Esophagus squamous epithelium (tissue), 4 donors: ENCODE results near the gene SHLD1.

Experiments used
- POLR2A ChIP-seq, 4 donors: fragments of 450-650 bp; IDR thresholded peaks; one replicate each; pipeline ENCODE4 v1.6.1; 2017; ENCODE audit warnings: antibody characterized with exemption in 4 of 4, mild to moderate bottlenecking in 4 of 4, moderate library complexity in 3 of 4
- TF ChIP-seq, protein P1 (sequence below), 6 experiments: fragments of 450-650 bp in 4 of 6; fragments of 200-600 bp in 2 of 6; sonication (generic) in 2 of 6; IDR thresholded peaks; one replicate each; pipeline ENCODE4 v1.5.1; 2016 to 2019; ENCODE audit warnings: antibody characterized with exemption in 6 of 6, mild to moderate bottlenecking in 4 of 6, moderate library complexity in 4 of 6

DNA sequence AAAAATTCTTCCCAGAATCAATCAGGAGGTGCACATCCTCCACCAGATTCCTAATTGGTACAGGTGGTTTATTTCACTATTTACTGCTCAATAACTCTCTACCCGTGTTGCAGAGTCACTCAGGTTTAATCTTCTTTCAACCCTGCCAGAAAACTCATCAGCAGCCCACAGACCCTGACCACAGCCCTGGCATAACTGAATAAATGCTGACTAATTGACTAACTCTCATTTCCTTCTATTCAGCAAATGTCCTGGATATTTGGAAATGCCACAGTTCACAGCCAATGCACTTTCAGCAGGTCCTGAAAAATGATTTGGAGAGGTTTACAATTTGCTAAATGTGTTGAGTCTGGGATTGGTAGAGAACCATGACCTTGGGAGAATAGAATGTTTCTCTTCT, 137.8 kb downstream of the SHLD1 start:
- TF ChIP-seq, protein P1, sequence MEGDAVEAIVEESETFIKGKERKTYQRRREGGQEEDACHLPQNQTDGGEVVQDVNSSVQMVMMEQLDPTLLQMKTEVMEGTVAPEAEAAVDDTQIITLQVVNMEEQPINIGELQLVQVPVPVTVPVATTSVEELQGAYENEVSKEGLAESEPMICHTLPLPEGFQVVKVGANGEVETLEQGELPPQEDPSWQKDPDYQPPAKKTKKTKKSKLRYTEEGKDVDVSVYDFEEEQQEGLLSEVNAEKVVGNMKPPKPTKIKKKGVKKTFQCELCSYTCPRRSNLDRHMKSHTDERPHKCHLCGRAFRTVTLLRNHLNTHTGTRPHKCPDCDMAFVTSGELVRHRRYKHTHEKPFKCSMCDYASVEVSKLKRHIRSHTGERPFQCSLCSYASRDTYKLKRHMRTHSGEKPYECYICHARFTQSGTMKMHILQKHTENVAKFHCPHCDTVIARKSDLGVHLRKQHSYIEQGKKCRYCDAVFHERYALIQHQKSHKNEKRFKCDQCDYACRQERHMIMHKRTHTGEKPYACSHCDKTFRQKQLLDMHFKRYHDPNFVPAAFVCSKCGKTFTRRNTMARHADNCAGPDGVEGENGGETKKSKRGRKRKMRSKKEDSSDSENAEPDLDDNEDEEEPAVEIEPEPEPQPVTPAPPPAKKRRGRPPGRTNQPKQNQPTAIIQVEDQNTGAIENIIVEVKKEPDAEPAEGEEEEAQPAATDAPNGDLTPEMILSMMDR (IDR thresholded peaks at IDR 0.05) = no peak
- TF ChIP-seq POLR2A (IDR thresholded peaks at IDR 0.05) = no peak
